GM12873 (cell line): ENCODE results near the gene SH3BP4.

ENCODE experiments used
- TF ChIP-seq, protein P1 (sequence below): IDR thresholded peaks from 2 replicates; pipeline ENCODE4 v1.5.1; 2012; ENCODE audit warnings: low read depth, mild to moderate bottlenecking, moderate library complexity, low read length, control low read depth; ENCODE audit not compliant: insufficient read depth; ENCODE audit errors: missing control alignments

SH3BP4 gene

DNA sequence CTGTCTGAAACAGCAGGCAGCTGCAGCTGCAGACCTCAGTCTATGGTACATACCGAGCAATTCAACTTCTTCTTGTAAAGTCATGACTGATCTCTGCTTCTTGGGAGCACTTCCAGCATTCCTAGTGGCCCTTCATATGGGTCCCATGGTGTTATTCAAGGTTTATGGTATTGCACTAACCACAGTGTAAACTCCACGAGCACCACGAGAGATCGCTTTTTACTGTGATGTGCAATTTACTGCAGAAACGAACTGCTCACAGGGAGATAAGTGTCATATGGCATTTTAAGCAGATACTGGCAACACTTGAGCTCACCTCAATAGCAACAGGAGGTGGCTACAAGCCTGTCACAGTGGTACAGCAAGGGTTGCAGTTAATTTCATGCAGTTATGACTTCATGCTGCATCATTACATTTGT is 38.6 kb upstream of the SH3BP4 start:
- TF ChIP-seq, protein P1, sequence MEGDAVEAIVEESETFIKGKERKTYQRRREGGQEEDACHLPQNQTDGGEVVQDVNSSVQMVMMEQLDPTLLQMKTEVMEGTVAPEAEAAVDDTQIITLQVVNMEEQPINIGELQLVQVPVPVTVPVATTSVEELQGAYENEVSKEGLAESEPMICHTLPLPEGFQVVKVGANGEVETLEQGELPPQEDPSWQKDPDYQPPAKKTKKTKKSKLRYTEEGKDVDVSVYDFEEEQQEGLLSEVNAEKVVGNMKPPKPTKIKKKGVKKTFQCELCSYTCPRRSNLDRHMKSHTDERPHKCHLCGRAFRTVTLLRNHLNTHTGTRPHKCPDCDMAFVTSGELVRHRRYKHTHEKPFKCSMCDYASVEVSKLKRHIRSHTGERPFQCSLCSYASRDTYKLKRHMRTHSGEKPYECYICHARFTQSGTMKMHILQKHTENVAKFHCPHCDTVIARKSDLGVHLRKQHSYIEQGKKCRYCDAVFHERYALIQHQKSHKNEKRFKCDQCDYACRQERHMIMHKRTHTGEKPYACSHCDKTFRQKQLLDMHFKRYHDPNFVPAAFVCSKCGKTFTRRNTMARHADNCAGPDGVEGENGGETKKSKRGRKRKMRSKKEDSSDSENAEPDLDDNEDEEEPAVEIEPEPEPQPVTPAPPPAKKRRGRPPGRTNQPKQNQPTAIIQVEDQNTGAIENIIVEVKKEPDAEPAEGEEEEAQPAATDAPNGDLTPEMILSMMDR, result no peak

DNA sequence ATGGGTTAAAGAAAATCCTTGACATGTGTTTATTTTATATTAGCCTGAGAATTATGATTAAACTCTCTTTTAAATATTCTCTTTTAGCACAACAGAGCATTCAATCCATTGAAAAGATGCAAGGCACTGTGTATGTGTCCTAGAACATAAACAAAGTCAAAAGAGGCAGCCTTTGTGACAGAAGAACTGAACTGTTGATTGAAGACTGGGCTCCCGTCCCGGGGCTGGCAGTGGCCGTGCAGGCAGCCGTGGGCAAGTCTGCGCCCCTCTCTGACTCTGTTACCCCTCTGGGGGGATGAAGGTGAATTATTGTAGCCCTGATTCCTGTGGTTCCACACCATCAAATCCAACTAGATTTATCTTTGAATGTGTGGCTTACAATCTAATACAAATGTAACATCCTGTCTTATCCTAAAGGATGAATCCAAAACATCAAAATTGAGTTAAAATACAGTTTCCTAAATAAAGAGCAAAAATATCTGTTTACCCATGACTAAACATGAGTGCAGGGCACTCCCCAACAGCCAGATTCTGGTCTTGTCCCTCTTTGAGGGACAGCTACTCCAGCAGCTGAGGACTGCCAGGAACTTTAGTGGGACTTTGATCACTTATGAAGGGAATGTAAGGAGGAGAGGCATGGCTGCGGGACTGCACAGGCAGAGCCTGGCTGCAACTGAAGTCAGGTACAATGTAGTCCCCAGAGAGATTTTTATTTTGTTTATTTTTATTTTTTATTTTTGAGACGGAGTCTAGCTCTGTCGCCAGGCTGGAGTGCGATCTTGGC is 37.3 kb upstream of the SH3BP4 start:
- TF ChIP-seq, protein P1, result no peak

DNA sequence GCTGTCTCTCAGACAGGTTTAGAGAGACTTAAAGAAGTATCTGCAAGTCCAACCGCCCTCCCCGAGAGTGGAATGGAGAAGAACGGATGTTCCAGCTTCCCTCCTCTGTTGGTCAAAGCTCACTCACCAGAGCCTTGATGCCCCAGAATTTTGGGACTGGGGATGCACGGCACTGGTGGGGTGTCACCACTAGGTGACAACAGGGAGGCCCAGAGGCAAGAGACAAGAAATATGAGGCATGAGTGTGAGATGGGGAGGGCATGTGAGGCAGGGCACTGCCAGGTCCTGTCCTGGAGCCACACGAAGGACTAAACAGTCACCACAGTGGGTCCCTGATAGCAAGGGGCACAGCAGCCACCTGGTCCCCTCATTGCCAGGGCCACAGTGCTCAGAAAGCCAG is 35.1 kb upstream of the SH3BP4 start:
- TF ChIP-seq, protein P1, result peak; percentile 3

DNA sequence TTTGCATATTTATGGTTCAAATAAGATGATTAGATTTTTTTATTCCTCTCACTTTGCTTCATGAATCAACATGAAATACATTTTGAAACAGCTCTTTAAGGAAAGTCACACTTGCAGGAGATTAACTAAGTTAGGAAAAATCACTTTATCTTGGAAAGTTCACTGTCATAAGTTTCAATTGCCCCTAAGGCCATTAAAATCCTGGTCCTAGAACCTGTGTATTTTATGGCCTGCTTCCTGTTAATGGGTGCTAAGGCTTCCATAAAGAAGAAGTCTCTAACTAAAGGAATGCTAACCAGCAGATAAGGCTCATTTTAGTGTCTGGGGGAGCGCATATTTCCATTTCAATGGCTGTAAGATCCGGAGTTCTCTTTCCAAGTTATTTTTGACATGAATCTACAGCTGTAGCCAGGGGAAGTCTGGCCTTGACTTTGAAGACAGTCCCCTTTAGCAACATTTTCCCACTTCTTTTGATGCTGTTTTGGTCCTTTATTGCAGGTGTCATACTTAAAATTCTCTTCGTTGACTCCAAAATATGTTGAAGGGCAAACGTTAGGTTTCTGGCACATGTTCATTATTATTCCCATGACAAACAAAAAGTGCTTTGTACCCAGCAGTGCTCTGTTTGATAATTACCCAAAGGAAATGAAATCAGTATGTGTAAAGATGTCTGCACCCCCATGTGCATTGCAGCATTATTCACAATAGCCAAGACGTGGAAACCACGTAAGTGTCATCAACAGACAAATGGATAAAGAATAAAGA is 34.4 kb upstream of the SH3BP4 start:
- TF ChIP-seq, protein P1, result no peak

DNA sequence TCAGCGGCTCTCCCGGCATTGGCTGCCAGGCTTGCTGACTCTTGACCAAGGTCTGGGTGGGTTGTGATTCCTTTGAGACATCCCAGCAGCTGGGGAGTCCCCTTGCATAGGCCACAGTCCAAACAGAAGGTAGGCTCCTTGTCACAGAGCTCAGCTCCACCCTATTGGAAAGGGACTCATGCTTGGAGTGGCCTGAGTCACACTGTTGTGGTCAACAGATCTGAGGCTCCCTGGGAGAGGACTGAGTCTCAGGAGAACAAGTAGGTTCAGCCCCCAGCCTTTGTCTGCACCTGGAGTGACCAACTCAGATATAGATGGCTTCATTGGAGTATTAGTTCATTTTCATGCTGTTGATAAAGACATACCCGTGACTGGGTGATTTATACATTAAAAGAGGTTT is 32.1 kb upstream of the SH3BP4 start:
- TF ChIP-seq, protein P1, result no peak

DNA sequence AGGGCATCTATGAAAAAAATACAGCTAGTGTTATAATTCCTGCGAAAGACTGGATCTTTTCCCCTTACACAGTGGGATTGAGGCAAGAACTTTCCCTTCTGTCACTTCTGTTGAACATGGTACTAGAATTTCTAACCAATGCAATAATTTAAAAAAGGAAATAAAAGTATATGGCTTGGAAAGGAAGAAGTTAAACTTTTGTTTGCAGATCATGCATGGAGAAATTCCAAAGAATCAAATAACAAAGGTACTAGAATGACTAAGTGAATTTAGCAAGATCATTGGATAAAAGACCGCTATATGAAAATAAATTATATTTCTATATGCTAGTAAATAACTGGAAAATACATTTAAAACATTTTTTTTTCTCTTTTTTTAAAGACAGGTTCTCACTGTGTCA is 31.0 kb upstream of the SH3BP4 start:
- TF ChIP-seq, protein P1, result no peak

DNA sequence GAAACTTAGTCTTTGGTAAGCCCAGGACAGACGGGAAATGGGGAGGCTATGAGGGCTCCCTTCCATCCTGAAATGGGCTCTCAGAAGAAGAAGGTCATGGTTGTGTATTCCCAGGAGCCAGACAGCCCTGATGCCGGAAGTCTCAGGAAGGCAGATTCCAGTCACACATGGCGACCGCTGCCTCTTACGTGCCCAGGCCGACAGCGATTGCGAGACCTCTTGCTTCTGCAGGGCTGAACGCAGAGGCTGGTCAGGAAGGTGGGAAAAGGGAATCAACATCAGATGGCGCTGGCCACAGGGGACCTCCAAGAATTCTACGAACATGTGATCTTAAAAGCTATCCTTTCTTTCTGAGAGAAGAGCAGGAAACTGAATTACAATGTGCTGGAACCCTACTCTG is 22.8 kb upstream of the SH3BP4 start:
- TF ChIP-seq, protein P1, result no peak
